Bronchial epithelial cell (primary cell): Measurements from ENCODE around the gene GPRIN1. TPM values are rescaled to one million over a fixed set of nuclear protein-coding genes. Genes with fewer than 3 reads are reported as not detected.

Experiments
- DNase-seq: peaks from one replicate; pipeline ENCODE4 v3.0.0-alpha.2; 2010; ENCODE audit warnings: low read depth
- FAIRE-seq: peaks from 2 replicates; lab custom pipeline; 2011; peaks lifted over from hg19 to GRCh38; lab: Jason Lieb, UNC
- H3K27me3 ChIP-seq: 2 replicates; pipeline ENCODE4 v1.5.1; 2011; ENCODE audit warnings: low read length; ENCODE audit not compliant: control insufficient read depth, insufficient read depth
- H3K36me3 ChIP-seq: 2 replicates; pipeline ENCODE4 v1.5.1; 2011; ENCODE audit warnings: low read length; ENCODE audit not compliant: control insufficient read depth, insufficient read depth
- H3K4me3 ChIP-seq: 2 replicates; pipeline ENCODE4 v1.5.1; 2011; ENCODE audit warnings: mild to moderate bottlenecking, low read depth, low read length, control low read depth
- CTCF ChIP-seq: IDR thresholded peaks from 2 replicates; pipeline ENCODE4 v1.5.1; 2011; ENCODE audit warnings: mild to moderate bottlenecking, moderate library complexity, low read length, control low read depth, inconsistent platforms; ENCODE audit not compliant: insufficient read depth, severe bottlenecking
- total RNA-seq: library from RNA; depleted of rRNA; stranded (reverse); fragments of >200 nt; gene quantifications from 2 replicates; pipeline ENCODE4 v1.2.1, GENCODE V29; 2014

Gene GPRIN1
- total RNA-seq, 1 donor from 2014 or later = 1.6 TPM

GRCh38 chr5:176654856-176655255, 44.9 kb upstream of the GPRIN1 start:
- FAIRE-seq = no peak
- no peak for TF ChIP-seq CTCF

DNA sequence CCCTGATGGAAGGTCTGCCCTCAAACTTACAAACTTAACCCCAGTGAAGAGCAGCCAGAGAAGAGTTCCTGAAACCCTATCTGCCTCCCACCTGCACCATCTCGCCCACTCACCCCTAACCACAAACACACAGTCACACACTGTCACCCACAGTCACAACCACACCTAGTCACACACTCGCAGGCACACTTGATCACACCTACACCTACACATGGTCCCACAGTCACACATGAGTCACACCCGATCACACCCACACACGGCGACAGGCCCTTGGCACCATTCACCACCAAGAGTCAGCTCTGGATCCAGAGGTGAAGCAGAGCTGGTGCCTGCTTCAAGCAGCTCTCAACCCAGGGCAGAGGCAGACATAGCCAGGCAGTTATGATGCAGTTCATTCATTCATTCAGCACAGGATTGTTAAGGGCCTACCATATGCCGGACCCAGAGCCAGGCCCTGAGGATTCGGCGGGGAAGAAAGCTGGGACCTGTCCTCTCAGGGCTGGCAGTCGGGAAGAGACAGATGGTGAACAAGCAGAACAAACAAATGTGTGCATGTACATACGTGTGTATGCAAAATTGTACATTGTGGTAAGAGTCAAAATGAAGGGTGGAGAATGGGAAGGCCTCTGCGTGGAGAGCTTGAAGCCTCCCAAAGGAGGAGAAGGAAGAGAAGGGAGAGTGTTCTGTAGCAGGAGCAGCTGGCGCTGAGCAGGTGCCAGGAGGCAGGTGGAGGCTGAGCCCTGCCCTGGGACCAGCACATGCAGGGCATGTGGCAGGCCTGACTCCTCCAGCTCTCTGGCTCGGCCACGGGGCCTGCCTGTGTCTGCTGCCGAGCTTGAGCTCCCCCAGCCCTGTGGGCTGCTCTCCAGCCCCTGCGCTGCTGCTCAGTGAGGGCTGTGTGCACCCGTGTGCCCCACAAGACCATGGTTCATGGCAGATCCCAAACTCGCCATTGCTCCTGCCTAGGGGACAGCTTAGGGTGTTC, 43.7 kb upstream of the GPRIN1 start:
- no peak for TF ChIP-seq CTCF
- Histone ChIP-seq H3K27me3 (no peaks in the 10 kb centered on the region), H3K36me3 (peaks cover 13% of the 10 kb centered on the region), H3K4me3 (no peak overlapping the region)
- peak; percentile 83 for DNase-seq
- peak; percentile 96 for FAIRE-seq

More at GRCh38 chr5:176654856-176655255, 44.9 kb upstream of the GPRIN1 start:
- H3K27me3 ChIP-seq = no peaks in the 10 kb centered on the region
- DNase-seq = peak; percentile 57
- peaks cover 13% of the 10 kb centered on the region for H3K36me3 ChIP-seq
- H3K4me3 ChIP-seq = no peak overlapping the region

DNA sequence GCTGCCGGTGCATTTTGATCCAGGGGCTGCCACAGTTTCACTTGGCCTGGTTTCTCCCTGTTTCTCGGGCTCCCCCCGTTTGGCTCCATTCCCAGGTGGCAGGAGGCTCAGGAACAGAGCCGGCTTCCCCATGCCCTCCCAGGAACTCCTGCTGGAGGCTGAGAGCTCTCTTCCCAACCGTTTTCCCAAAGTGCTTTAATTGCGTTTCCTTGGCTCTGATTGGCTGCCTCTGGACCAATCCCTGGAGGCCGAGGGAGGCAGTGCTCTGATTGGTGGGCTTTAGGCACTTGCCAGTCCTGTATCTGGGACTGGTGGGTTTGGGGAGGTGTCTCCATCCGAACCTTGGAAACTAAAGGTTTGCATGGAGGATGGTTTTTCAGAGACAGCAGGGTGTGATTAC, 42.2 kb upstream of the GPRIN1 start:
- H3K4me3 ChIP-seq = no peak overlapping the region
- no peak for DNase-seq
- FAIRE-seq = no peak
- peaks cover 8% of the 10 kb centered on the region for H3K36me3 ChIP-seq
- H3K27me3 ChIP-seq = no peaks in the 10 kb centered on the region
- TF ChIP-seq CTCF = no peak

DNA sequence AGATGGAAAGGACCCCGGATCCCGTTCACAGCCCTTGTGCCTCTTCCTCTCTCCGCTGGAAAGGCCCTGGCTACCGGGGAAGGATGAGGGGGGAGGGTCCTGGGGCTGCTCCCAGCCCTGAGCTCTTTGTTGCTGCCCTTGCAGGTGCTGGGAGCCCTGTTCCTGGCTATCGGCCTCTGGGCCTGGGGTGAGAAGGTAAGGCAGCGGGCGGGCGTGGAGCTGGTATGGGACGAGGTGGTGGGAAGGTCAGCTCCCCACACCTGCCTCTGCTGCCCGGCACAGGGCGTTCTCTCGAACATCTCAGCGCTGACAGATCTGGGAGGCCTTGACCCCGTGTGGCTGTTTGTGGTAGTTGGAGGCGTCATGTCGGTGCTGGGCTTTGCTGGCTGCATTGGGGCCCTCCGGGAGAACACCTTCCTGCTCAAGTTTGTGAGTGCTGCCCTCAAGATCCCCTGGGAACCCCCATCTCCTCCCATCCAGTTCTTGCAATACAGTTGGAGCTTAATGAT, 41.6 kb upstream of the GPRIN1 start:
- no peak for TF ChIP-seq CTCF
- peaks cover 4% of the 10 kb centered on the region for H3K36me3 ChIP-seq
- H3K4me3 ChIP-seq = no peak overlapping the region
- H3K27me3 ChIP-seq = no peaks in the 10 kb centered on the region
- DNase-seq (no peak), FAIRE-seq (no peak)

- DNase-seq = no peak
- Histone ChIP-seq H3K36me3 (peaks cover 2% of the 10 kb centered on the region), H3K27me3 (no peaks in the 10 kb centered on the region), H3K4me3 (no peak overlapping the region)
- FAIRE-seq = no peak
- no peak for TF ChIP-seq CTCF
Measured at GRCh38 chr5:176650354-176650884, 40.5 kb upstream of the GPRIN1 start.
